Measurements from ENCODE around the gene HMOX2.

GRCh38 chr16:4522051-4522581 is 45.9 kb downstream of the HMOX2 start:
- TF ChIP-seq POLR2A (IDR thresholded peaks at IDR 0.05; ENCODE audit: low read depth, low read length) (no peak), POLR2AphosphoS5 (IDR thresholded peaks at IDR 0.05; ENCODE audit: low read depth, low read length) (no peak)
